PC-3 (cell line): Measurements from ENCODE around the gene LRRC8B.

Experiments
- CTCF ChIP-seq: fragments of 300-600 bp; sonication (generic); conservative IDR thresholded peaks from 2 replicates; pipeline ENCODE4 v1.5.1; 2017; ENCODE audit warnings: antibody characterized with exemption, low read depth, mild to moderate bottlenecking, low read length
- EZH2 ChIP-seq: fragments of 300-600 bp; sonication (generic); IDR thresholded peaks from one replicate; pipeline ENCODE4 v1.6.1; 2017; ENCODE audit warnings: antibody characterized with exemption, mild to moderate bottlenecking, low read length; ENCODE audit not compliant: unreplicated experiment

- TF ChIP-seq CTCF (no peak), EZH2 (no peak)
Measured at GRCh38 chr1:89630048-89630447, 105.4 kb downstream of the LRRC8B start.
